Mesendoderm (in vitro differentiated cells): ENCODE measurements around the gene PDE1A.

ENCODE experiments used
- DNase-seq: peaks from one replicate; pipeline ENCODE4 v3.0.0; 2013
- H2AK5ac ChIP-seq: 2 replicates; pipeline ENCODE4 v1.6.1; 2013; ENCODE audit warnings: low read length, inconsistent platforms
- H2BK120ac ChIP-seq: 2 replicates; pipeline ENCODE4 v1.6.1; 2013; ENCODE audit warnings: low read depth, mild to moderate bottlenecking, low read length, moderate library complexity, mixed read lengths
- H2BK15ac ChIP-seq: replicated peaks from 2 replicates; pipeline ENCODE4 v1.6.1; 2013; ENCODE audit warnings: low read depth, mild to moderate bottlenecking, moderate library complexity
- H2BK5ac ChIP-seq: 2 replicates; pipeline ENCODE4 v1.6.1; 2013; ENCODE audit warnings: low read length, inconsistent platforms
- H3K18ac ChIP-seq: 2 replicates; pipeline ENCODE4 v1.6.1; 2013; ENCODE audit warnings: mild to moderate bottlenecking, low read length, mixed read lengths
- H3K23ac ChIP-seq: one replicate; pipeline ENCODE4 v1.6.1; 2013; ENCODE audit warnings: low read length
- H3K27ac ChIP-seq: 2 replicates; pipeline ENCODE4 v1.5.1; 2013; ENCODE audit warnings: low read depth, mild to moderate bottlenecking, inconsistent platforms, low read length, moderate library complexity
- H3K27me3 ChIP-seq: 2 replicates; pipeline ENCODE4 v1.6.1; 2013; ENCODE audit warnings: low read length, control low read depth, mild to moderate bottlenecking, inconsistent platforms; ENCODE audit not compliant: insufficient read depth, poor library complexity
- H3K36me3 ChIP-seq: 2 replicates; pipeline ENCODE4 v1.6.1; 2013; ENCODE audit warnings: low read length, inconsistent platforms; ENCODE audit not compliant: control insufficient read depth, insufficient read depth
- H3K4ac ChIP-seq: one replicate; pipeline ENCODE4 v1.6.1; 2013; ENCODE audit warnings: low read depth, mild to moderate bottlenecking, low read length, moderate library complexity
- H3K4me1 ChIP-seq: 2 replicates; pipeline ENCODE4 v1.6.1; 2013; ENCODE audit warnings: low read depth, low read length, inconsistent platforms; ENCODE audit not compliant: control insufficient read depth
- H3K4me2 ChIP-seq: 2 replicates; pipeline ENCODE4 v1.6.1; 2013; ENCODE audit warnings: low read length
- H3K4me3 ChIP-seq: 2 replicates; pipeline ENCODE4 v1.5.1; 2013; ENCODE audit warnings: mild to moderate bottlenecking, low read length
- H3K56ac ChIP-seq: one replicate; pipeline ENCODE4 v1.6.1; 2013; ENCODE audit warnings: low read length
- H3K79me1 ChIP-seq: 2 replicates; pipeline ENCODE4 v1.6.1; 2013; ENCODE audit warnings: low read length, inconsistent platforms
- H3K79me2 ChIP-seq: 2 replicates; pipeline ENCODE4 v1.6.1; 2013; ENCODE audit warnings: mild to moderate bottlenecking, low read length; ENCODE audit not compliant: control insufficient read depth, insufficient read depth
- H3K9ac ChIP-seq: 2 replicates; pipeline ENCODE4 v1.6.1; 2013; ENCODE audit warnings: low read length, inconsistent platforms
- H4K5ac ChIP-seq: one replicate; pipeline ENCODE4 v1.6.1; 2013; ENCODE audit warnings: low read length
- H4K8ac ChIP-seq: one replicate; pipeline ENCODE4 v1.6.1; 2013; ENCODE audit warnings: low read depth, mild to moderate bottlenecking, control low read depth, low read length, moderate library complexity
- WGBS: extraction: QIAGEN DNeasy Blood & Tissue Kit; methylation state at CpG from one replicate; pipeline ENCODE4 v1.1.7; 2013; ENCODE audit warnings: low lambda C conversion rate, missing lambda C conversion rate; ENCODE audit not compliant: insufficient coverage; ENCODE audit errors: extremely low coverage; 5-methylcytosine and 5-hydroxymethylcytosine counted together

PDE1A gene

DNA sequence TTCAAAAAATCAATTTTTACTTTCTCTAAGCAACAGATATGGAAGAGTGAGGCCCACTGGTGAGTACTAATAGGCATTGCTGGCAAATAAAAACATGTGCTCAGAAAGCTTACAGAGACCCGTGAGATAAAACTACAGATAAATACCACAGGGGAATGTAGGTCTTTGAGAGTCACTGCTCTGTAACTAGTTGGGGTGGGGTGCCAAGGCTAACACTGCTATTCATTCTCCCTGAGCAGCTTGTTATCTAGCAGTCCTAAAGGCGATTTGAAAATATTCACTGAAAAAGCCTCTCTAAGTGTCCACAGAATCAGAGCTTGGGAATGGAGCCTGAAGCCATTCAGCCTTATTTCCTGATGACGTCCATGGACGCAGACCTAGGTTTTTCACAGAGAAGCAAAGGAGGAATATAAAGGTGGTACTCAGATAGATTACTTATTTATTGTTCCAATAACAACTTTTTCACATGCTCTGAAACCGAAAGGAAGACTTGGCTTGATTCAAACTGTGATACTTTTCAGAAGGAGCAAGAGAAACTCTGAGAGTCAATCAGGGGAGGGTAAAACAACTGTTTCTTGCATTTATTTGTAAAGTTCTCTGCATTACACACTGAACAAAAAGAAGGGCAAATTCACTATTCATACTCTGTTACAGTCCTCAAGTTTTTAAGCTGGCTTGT, 252.8 kb downstream of the PDE1A start:
- Histone ChIP-seq H4K8ac (no peak overlapping the region), H2BK5ac (no peak overlapping the region), H2BK120ac (no peak overlapping the region), H3K4ac (no peak overlapping the region), H3K4me2 (no peak overlapping the region), H3K4me3 (no peak overlapping the region), H3K27ac (no peak overlapping the region), H2AK5ac (no peak overlapping the region), H3K36me3 (no peaks in the 10 kb centered on the region), H3K9ac (no peak overlapping the region), H2BK15ac (no peak overlapping the region), H3K79me1 (no peaks in the 10 kb centered on the region), H3K56ac (no peak overlapping the region), H4K5ac (no peak overlapping the region), H3K4me1 (no peaks in the 10 kb centered on the region), H3K18ac (no peak overlapping the region), H3K23ac (no peak overlapping the region), H3K27me3 (no peaks in the 10 kb centered on the region), H3K79me2 (no peaks in the 10 kb centered on the region)
- no CpG with 5 or more reads among the region's 5 CpGs for WGBS
- DNase-seq, result peak; percentile 34

DNA sequence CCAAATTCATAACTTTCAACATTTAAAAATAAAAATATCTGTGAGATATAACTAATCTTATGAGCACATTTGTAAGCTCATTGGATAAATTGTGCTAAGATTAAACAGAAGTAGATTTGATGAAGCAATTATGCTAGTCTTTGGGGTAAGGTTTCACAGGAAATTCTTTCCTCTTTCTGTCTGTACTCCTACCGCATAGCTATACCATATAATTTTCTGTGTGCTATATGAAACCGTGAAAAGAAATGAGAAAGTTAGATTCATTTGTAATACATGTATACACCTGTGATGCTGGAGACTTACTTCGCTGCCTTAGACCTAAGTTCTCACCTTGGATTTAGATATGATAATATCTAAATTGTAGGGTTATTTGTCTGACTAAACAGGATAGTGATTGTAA, 256.5 kb downstream of the PDE1A start:
- Histone ChIP-seq H3K79me2 (no peaks in the 10 kb centered on the region), H2AK5ac (no peak overlapping the region), H3K36me3 (no peaks in the 10 kb centered on the region), H2BK15ac (no peak overlapping the region), H3K4me2 (no peak overlapping the region), H3K9ac (no peak overlapping the region), H3K4me3 (no peak overlapping the region), H2BK120ac (no peak overlapping the region), H4K5ac (no peak overlapping the region), H3K27me3 (no peaks in the 10 kb centered on the region), H3K79me1 (no peaks in the 10 kb centered on the region), H4K8ac (no peak overlapping the region), H3K27ac (no peak overlapping the region), H3K56ac (no peak overlapping the region), H3K4me1 (no peaks in the 10 kb centered on the region), H3K18ac (no peak overlapping the region), H2BK5ac (no peak overlapping the region), H3K23ac (no peak overlapping the region), H3K4ac (no peak overlapping the region)
- DNase-seq, result no peak
- WGBS, result no CpG with 5 or more reads among the region's 3 CpGs

DNA sequence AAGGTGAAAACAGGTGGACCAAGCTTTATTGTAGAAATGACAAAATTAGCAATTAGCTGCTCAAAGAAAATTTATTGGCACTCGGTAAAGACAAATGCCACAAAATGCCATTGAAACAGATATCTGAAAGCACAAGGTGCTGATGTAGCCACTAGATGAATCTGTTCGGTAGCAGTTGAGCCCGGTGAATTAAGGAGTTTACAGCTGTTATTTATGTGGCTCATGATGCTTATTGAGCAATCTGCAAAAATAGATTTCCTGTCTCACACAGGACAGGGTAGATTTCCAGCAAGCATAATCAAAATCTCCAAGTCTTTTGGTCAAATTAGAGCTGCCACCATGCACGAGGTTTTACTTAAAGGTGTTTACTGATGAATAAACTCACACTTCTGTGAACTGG, 259.0 kb downstream of the PDE1A start:
- WGBS, result no CpG with 5 or more reads among the region's 4 CpGs

DNA sequence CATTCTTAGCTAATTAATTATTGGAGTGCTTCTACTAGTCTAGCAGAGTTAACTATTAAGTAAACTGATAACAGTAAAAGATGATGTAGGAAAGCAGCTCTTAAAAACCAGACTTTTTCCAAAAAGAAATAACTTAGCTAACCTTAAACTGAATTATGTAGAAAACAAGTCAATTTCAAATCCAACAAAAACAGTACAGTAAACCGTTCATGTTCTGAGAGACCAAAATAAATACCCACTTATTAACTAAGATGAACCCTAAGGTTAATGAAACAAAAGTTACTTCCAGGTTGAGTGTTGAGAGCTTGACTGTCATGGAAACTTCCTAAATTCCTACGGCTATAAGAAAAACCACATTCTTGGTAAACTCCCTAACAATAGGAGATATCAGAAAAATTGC, 260.0 kb downstream of the PDE1A start:
- no peak overlapping the region for H3K4me2 ChIP-seq

More for the DNA sequence above, 259.0 kb downstream of the PDE1A start:
- Histone ChIP-seq H4K5ac (no peak overlapping the region), H3K36me3 (no peaks in the 10 kb centered on the region), H3K4me3 (no peak overlapping the region), H4K8ac (no peak overlapping the region), H3K79me2 (no peaks in the 10 kb centered on the region), H2BK120ac (no peak overlapping the region), H3K4me1 (no peaks in the 10 kb centered on the region), H2BK15ac (no peak overlapping the region), H3K18ac (no peak overlapping the region), H2AK5ac (no peak overlapping the region), H3K27ac (no peak overlapping the region), H3K27me3 (no peaks in the 10 kb centered on the region), H3K4me2 (no peak overlapping the region), H2BK5ac (no peak overlapping the region), H3K79me1 (no peaks in the 10 kb centered on the region), H3K56ac (no peak overlapping the region), H3K9ac (no peak overlapping the region), H3K23ac (no peak overlapping the region), H3K4ac (no peak overlapping the region)
- no peak for DNase-seq

DNA sequence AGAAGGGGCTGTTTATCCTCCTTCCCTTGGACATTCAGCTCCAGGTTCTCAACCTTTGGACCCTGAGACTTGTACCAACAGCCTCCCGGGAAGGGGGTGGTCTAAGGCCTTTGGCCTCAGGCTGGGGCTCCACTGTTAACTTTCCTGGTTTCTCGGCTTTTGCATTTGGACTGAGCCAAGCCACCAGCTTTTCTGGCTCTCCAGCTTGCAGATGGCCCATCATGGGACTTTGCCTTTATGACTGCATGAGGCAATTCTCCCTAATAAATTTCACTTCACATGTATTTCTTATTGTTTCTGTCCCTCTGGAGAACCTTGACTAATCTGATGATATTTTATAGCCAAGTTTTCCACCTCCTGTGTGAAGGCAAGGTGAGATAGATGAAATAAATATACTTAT, 260.4 kb downstream of the PDE1A start:
- no peak overlapping the region for H3K27ac ChIP-seq

More for the DNA sequence above, 260.0 kb downstream of the PDE1A start:
- Histone ChIP-seq H4K5ac (no peak overlapping the region), H3K4ac (no peak overlapping the region), H3K56ac (no peak overlapping the region), H2BK5ac (no peak overlapping the region), H3K4me3 (no peak overlapping the region), H3K23ac (no peak overlapping the region), H3K36me3 (no peaks in the 10 kb centered on the region), H2BK120ac (no peak overlapping the region), H2BK15ac (no peak overlapping the region), H3K79me2 (no peaks in the 10 kb centered on the region), H3K27me3 (no peaks in the 10 kb centered on the region), H2AK5ac (no peak overlapping the region), H3K9ac (no peak overlapping the region), H3K27ac (no peak overlapping the region), H3K79me1 (no peaks in the 10 kb centered on the region), H3K4me1 (no peaks in the 10 kb centered on the region), H3K18ac (no peak overlapping the region), H4K8ac (no peak overlapping the region)
- no CpG with 5 or more reads among the region's 2 CpGs for WGBS
- no peak for DNase-seq

DNA sequence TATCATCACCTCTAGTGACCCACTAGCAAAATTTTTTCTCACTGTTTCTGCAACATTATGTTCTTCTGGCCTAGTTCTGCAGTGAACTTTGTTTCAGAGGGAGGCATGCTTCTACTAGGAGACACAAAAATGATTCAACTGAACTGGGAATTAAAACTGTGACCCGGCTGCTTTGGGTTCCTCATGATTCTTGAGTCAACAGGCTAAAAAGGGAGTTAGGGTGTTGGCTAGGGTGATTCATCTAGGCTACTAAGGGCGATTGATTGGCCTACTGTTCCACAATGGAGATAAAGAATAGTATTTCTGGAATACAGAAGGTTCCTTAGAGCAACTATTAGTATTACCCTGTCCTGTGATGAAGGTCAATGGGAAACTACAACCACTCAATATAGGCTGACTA, 261.6 kb downstream of the PDE1A start:
- no peak overlapping the region for H3K56ac ChIP-seq
- H3K23ac ChIP-seq, result no peak overlapping the region
- H4K8ac ChIP-seq, result no peak overlapping the region
- no peak overlapping the region for H4K5ac ChIP-seq
- no peaks in the 10 kb centered on the region for H3K4me1 ChIP-seq
- H3K79me1 ChIP-seq, result no peaks in the 10 kb centered on the region
- no peak overlapping the region for H2BK15ac ChIP-seq
- no peak overlapping the region for H3K4ac ChIP-seq
- WGBS, result no CpG with 5 or more reads among the region's 2 CpGs
- no peak overlapping the region for H2BK120ac ChIP-seq
- H3K4me2 ChIP-seq, result no peak overlapping the region
- no peak overlapping the region for H3K18ac ChIP-seq
- DNase-seq, result no peak
- no peak overlapping the region for H3K27ac ChIP-seq
- no peaks in the 10 kb centered on the region for H3K79me2 ChIP-seq
- no peak overlapping the region for H2BK5ac ChIP-seq
- H3K36me3 ChIP-seq, result no peaks in the 10 kb centered on the region
- H3K4me3 ChIP-seq, result no peak overlapping the region
- H3K27me3 ChIP-seq, result no peaks in the 10 kb centered on the region
- H3K9ac ChIP-seq, result no peak overlapping the region
- H2AK5ac ChIP-seq, result no peak overlapping the region

More for the DNA sequence above, 260.4 kb downstream of the PDE1A start:
- Histone ChIP-seq H3K36me3 (no peaks in the 10 kb centered on the region), H3K4ac (no peak overlapping the region), H3K9ac (no peak overlapping the region), H2BK120ac (no peak overlapping the region), H3K79me1 (no peaks in the 10 kb centered on the region), H3K79me2 (no peaks in the 10 kb centered on the region), H3K23ac (no peak overlapping the region), H3K4me3 (no peak overlapping the region), H2AK5ac (no peak overlapping the region), H4K8ac (no peak overlapping the region), H3K27me3 (no peaks in the 10 kb centered on the region), H3K56ac (no peak overlapping the region), H2BK15ac (no peak overlapping the region), H4K5ac (no peak overlapping the region), H2BK5ac (no peak overlapping the region), H3K18ac (no peak overlapping the region), H3K4me1 (no peaks in the 10 kb centered on the region), H3K4me2 (no peak overlapping the region)
- WGBS, result no CpG with 5 or more reads among the region's 2 CpGs
- no peak for DNase-seq
